GM23338 (cell line): ENCODE measurements around the gene CACNA1S. TPM values are rescaled to one million over a fixed set of nuclear protein-coding genes. Genes with fewer than 3 reads are reported as not detected.

Source experiments
- ATAC-seq: fragments of 200-7000 bp; cut with Tn5 transposase; 3 replicates; pipeline ENCODE4 v1.9.1; 2020
- DNase-seq: peaks from one replicate; pipeline ENCODE4 v3.0.0-alpha.2; 2015; ENCODE audit warnings: low spot score
- H2AFZ ChIP-seq: fragments of 200-600 bp; sonication (generic); 2 replicates; pipeline ENCODE4 v1.8.0; 2016; ENCODE audit warnings: antibody characterized with exemption, mild to moderate bottlenecking, moderate library complexity
- H3F3A ChIP-seq: fragments of 200-600 bp; sonication (generic); replicated peaks from 2 replicates; pipeline ENCODE4 v1.8.0; 2017; ENCODE audit warnings: antibody characterized with exemption, mixed run types, low read depth
- H3K27ac ChIP-seq: fragments of 200-600 bp; sonication (generic); 2 replicates; pipeline ENCODE4 v1.6.1; 2016; ENCODE audit warnings: low read depth
- H3K27me3 ChIP-seq: fragments of 200-600 bp; sonication (generic); 2 replicates; pipeline ENCODE4 v1.8.0; 2016; ENCODE audit warnings: mild to moderate bottlenecking, mixed run types, moderate library complexity; ENCODE audit not compliant: insufficient read depth
- H3K36me3 ChIP-seq: fragments of 200-600 bp; sonication (generic); 2 replicates; pipeline ENCODE4 v1.8.0; 2016; ENCODE audit warnings: mild to moderate bottlenecking; ENCODE audit not compliant: insufficient read depth
- H3K4me1 ChIP-seq: fragments of 200-600 bp; sonication (generic); 2 replicates; pipeline ENCODE4 v1.8.0; 2016; ENCODE audit warnings: mild to moderate bottlenecking, moderate library complexity; ENCODE audit not compliant: insufficient read depth
- H3K4me2 ChIP-seq: fragments of 200-600 bp; sonication (generic); 2 replicates; pipeline ENCODE4 v1.7.1; 2017; ENCODE audit warnings: mixed run types
- H3K4me3 ChIP-seq: fragments of 200-600 bp; sonication (generic); 2 replicates; pipeline ENCODE4 v1.6.1; 2016; ENCODE audit warnings: mixed run types
- H3K79me2 ChIP-seq: fragments of 200-600 bp; sonication (generic); replicated peaks from 2 replicates; pipeline ENCODE4 v1.8.0; 2017; ENCODE audit warnings: mild to moderate bottlenecking; ENCODE audit not compliant: insufficient read depth
- H3K9me2 ChIP-seq: fragments of 200-600 bp; sonication (generic); 2 replicates; pipeline ENCODE4 v1.8.0; 2017; ENCODE audit not compliant: insufficient read depth
- H4K20me1 ChIP-seq: fragments of 200-600 bp; sonication (generic); replicated peaks from 2 replicates; pipeline ENCODE4 v1.8.0; 2017; ENCODE audit warnings: mild to moderate bottlenecking; ENCODE audit not compliant: insufficient read depth
- H3K27ac Mint-ChIP-seq: 2 replicates; pipeline ENCODE4 v1.8.0; 2020; ENCODE audit warnings: inconsistent platforms, mild to moderate bottlenecking, moderate library complexity, mixed read lengths
- H3K27me3 Mint-ChIP-seq: 3 replicates; pipeline ENCODE4 v1.8.0; 2022; ENCODE audit warnings: low read depth, mild to moderate bottlenecking, moderate library complexity, mixed read lengths, inconsistent platforms; ENCODE audit not compliant: insufficient read depth, poor library complexity
- H3K36me3 Mint-ChIP-seq: 3 replicates; pipeline ENCODE4 v1.8.0; 2021; ENCODE audit warnings: low read depth, mild to moderate bottlenecking, inconsistent platforms, moderate library complexity, mixed read lengths
- H3K4me1 Mint-ChIP-seq: 3 replicates; pipeline ENCODE4 v1.8.0; 2020; ENCODE audit warnings: mild to moderate bottlenecking, inconsistent platforms, mixed read lengths
- H3K4me3 Mint-ChIP-seq: 3 replicates; pipeline ENCODE4 v1.8.0; 2021; ENCODE audit warnings: moderate library complexity, mild to moderate bottlenecking, inconsistent platforms, mixed read lengths
- H3K9me3 Mint-ChIP-seq: 3 replicates; pipeline ENCODE4 v1.8.0; 2020; ENCODE audit warnings: moderate library complexity, mild to moderate bottlenecking, inconsistent platforms, mixed read lengths
- CTCF ChIP-seq, 2 experiments: fragments of 200-600 bp in 1 of 2; sonication (generic) in 1 of 2; conservative IDR thresholded peaks; 2 replicates each; pipeline versions ENCODE4 v1.5.1 to v1.6.1; 2016 to 2017; ENCODE audit warnings: antibody characterized with exemption in 2 of 2, low read depth in 2 of 2, mild to moderate bottlenecking in 2 of 2, moderate library complexity in 1 of 2
- JUNB ChIP-seq: IDR thresholded peaks from one replicate; pipeline ENCODE4 v1.6.1; 2016; ENCODE audit warnings: antibody characterized with exemption; ENCODE audit not compliant: unreplicated experiment
- NANOG ChIP-seq: IDR thresholded peaks from 2 replicates; pipeline ENCODE4 v1.6.1; 2016; ENCODE audit warnings: antibody characterized with exemption, borderline replicate concordance
- POLR2AphosphoS5 ChIP-seq: IDR thresholded peaks from 2 replicates; pipeline ENCODE4 v1.6.1; 2016; ENCODE audit warnings: antibody characterized with exemption, low read depth
- STAT1 ChIP-seq: IDR thresholded peaks from one replicate; pipeline ENCODE4 v1.6.1; 2016; ENCODE audit warnings: antibody characterized with exemption; ENCODE audit not compliant: unreplicated experiment
- ZNF114 ChIP-seq: fragments of 250-450 bp; sonication (Bioruptor Pico); IDR thresholded peaks from 2 replicates; pipeline ENCODE4 v1.5.0; 2020; ENCODE audit warnings: mild to moderate bottlenecking, moderate library complexity
- ZNF331 ChIP-seq: fragments of 250-450 bp; sonication (Bioruptor Pico); IDR thresholded peaks from 2 replicates; pipeline ENCODE4 v1.5.0; 2020; ENCODE audit warnings: low read depth, mild to moderate bottlenecking, moderate library complexity
- polyA plus RNA-seq: library from polyadenylated mRNA; unstranded; fragments of >200 nt; fragmentation: Nextera tagmentation; extraction: Ambion mirVana; gene quantifications from 2 replicates; pipeline ENCODE4 v1.2.1, GENCODE V29; 2016
- total RNA-seq: library from RNA; depleted of rRNA; stranded (reverse); fragments of >200 nt; shearing (Covaris generic); gene quantifications from 2 replicates; pipeline ENCODE4 v1.2.3, GENCODE V29; 2014

The CACNA1S gene
- total and polyA plus RNA-seq, 2 experiments from 2014 or later: 0.03 TPM; not detected in 1

GRCh38 chr1:201016211-201016651 is 96.0 kb downstream of the CACNA1S start:
- TF ChIP-seq JUNB (no peak), POLR2AphosphoS5 (no peak), CTCF (conservative IDR thresholded peaks at IDR 0.05; ENCODE audit: low read depth in 2 of 2) (no peak)
- Histone ChIP-seq H3K9me2 (no peaks in the 10 kb centered on the region), H3K27me3 (no peaks in the 10 kb centered on the region), H3K79me2 (peaks cover 63% of the 10 kb centered on the region), H3K4me1 (peaks cover 44% of the 10 kb centered on the region), H2AFZ (no peak overlapping the region), H4K20me1 (peaks cover 8% of the 10 kb centered on the region), H3K27ac (no peak overlapping the region), H3F3A (peaks cover 5% of the 10 kb centered on the region; the same call in 1 of the 2 replicates), H3K36me3 (no peaks in the 10 kb centered on the region), H3K4me2 (no peak overlapping the region), H3K4me3 (no peak overlapping the region)
- no peak overlapping the region for H3K4me3 Mint-ChIP-seq
- H3K36me3 Mint-ChIP-seq: 0 out of 3 replicates have a peak, but pooled peaks cover 2% of the 10 kb centered on the region
- peaks cover 60% of the 10 kb centered on the region for H3K4me1 Mint-ChIP-seq
- ATAC-seq (no peak), DNase-seq (no peak)
- peaks cover 17% of the 10 kb centered on the region for H3K27me3 Mint-ChIP-seq
- no peak overlapping the region for H3K27ac Mint-ChIP-seq
- no peaks in the 10 kb centered on the region for H3K9me3 Mint-ChIP-seq

- Histone ChIP-seq H3K27ac (no peak overlapping the region), H3K4me3 (no peak overlapping the region), H2AFZ (no peak overlapping the region), H3K36me3 (no peaks in the 10 kb centered on the region), H3K9me2 (no peaks in the 10 kb centered on the region), H3K4me2 (no peak overlapping the region), H3F3A (peaks cover 5% of the 10 kb centered on the region; the same call in 1 of the 2 replicates), H3K27me3 (no peaks in the 10 kb centered on the region), H3K4me1 (peaks cover 40% of the 10 kb centered on the region), H4K20me1 (peaks cover 11% of the 10 kb centered on the region), H3K79me2 (peaks cover 59% of the 10 kb centered on the region)
- no peak overlapping the region for H3K27ac Mint-ChIP-seq
- H3K27me3 Mint-ChIP-seq: peaks cover 17% of the 10 kb centered on the region
- DNase-seq: no peak
- no peak for ATAC-seq
- peaks cover 58% of the 10 kb centered on the region for H3K4me1 Mint-ChIP-seq
- TF ChIP-seq ZNF331 (CRISPR knock-in tag): no peak
- no peak overlapping the region for H3K4me3 Mint-ChIP-seq
- no peaks in the 10 kb centered on the region for H3K9me3 Mint-ChIP-seq
- 0 out of 3 replicates have a peak, but pooled peaks cover 2% of the 10 kb centered on the region for H3K36me3 Mint-ChIP-seq
Measured at GRCh38 chr1:201015551-201016091, 96.6 kb downstream of the CACNA1S start.

DNA sequence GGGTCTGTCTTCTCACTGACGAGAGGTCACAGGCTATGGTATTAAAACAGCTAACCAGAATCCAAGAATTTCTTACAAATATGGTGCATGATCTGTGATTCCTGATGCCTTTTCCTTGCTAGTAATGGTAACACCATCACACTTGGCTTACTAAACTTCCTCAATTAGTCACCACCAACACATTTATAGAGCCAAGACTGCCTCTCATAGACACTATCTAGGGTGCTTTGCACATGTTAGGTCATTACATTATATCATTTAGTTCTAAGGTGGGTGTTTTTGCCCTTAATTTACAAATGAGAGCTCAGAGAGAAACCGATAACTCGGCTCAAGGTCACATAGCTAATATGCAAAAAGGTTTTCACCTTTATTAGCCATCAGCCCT is 97.4 kb downstream of the CACNA1S start:
- Histone ChIP-seq H2AFZ (no peak overlapping the region), H3K4me3 (no peak overlapping the region), H3K9me2 (no peaks in the 10 kb centered on the region), H3K27me3 (no peaks in the 10 kb centered on the region), H3K4me1 (peaks cover 40% of the 10 kb centered on the region), H4K20me1 (peaks cover 11% of the 10 kb centered on the region), H3K27ac (no peak overlapping the region), H3K36me3 (no peaks in the 10 kb centered on the region), H3K79me2 (peaks cover 51% of the 10 kb centered on the region), H3F3A (peaks cover 2% of the 10 kb centered on the region; the same call in 1 of the 2 replicates), H3K4me2 (no peak overlapping the region)
- Mint-ChIP-seq H3K36me3 (0 out of 3 replicates have a peak, but pooled peaks cover 2% of the 10 kb centered on the region), H3K9me3 (no peaks in the 10 kb centered on the region), H3K4me3 (no peak overlapping the region), H3K27ac (no peak overlapping the region), H3K27me3 (peaks cover 17% of the 10 kb centered on the region), H3K4me1 (peaks cover 55% of the 10 kb centered on the region)
- ATAC-seq (no peak), DNase-seq (no peak)
- TF ChIP-seq STAT1 (no peak), POLR2AphosphoS5 (no peak), CTCF (conservative IDR thresholded peaks at IDR 0.05; ENCODE audit: low read depth in 2 of 2) (no peak), ZNF331 (CRISPR knock-in tag) (no peak), JUNB (no peak), ZNF114 (CRISPR knock-in tag) (no peak), NANOG (no peak)
